ENCODE measurements around the gene PCDHGC3. TPM values are rescaled to one million over a fixed set of nuclear protein-coding genes. Genes with fewer than 3 reads are reported as not detected.

Gene PCDHGC3
- polyA plus RNA-seq, 1 experiment, result 56.3 TPM

- Histone ChIP-seq H3K36me3 (ENCODE audit: control insufficient read depth, insufficient read depth, low read length) (peaks cover 15% of the 10 kb centered on the region), H3K27me3 (ENCODE audit: control insufficient read depth, insufficient read depth, low read length) (no peaks in the 10 kb centered on the region), H3K4me3 (ENCODE audit: low read depth, low read length) (no peak overlapping the region)
- POLR2A ChIA-PET, result no interaction called here
- DNase-seq (ENCODE audit: low read depth), result no peak
- no peak for TF ChIP-seq CTCF (IDR thresholded peaks at IDR 0.05; ENCODE audit: insufficient read depth, low read depth, low read length)
- CTCF ChIA-PET, result interaction anchor here (0.6 to 11.0 kb wide), 9 partner anchors 9 to 91 kb away, joined by 3 to 170 read pairs (median 6); partner anchors contain the start of genes PCDHGA11, PCDHGC3 and PCDHGC4
Measured at GRCh38 chr5:141510850-141511601, 35.3 kb downstream of the PCDHGC3 start.

GRCh38 chr5:141511771-141512325 is 36.1 kb downstream of the PCDHGC3 start:
- no peak overlapping the region for H3K4me3 ChIP-seq (ENCODE audit: low read depth, low read length)
- POLR2A ChIA-PET, result no interaction called here
- CTCF ChIA-PET, result interaction anchor here (0.6 to 11.0 kb wide), 17 partner anchors 10 to 1295 kb away, joined by 3 to 170 read pairs (median 5); partner anchors contain the start of genes PCDHGA11, PCDHGA12, PCDHGC3 and PCDHGC4

GRCh38 chr5:141512390-141512910 is 36.7 kb downstream of the PCDHGC3 start:
- ChIA-PET POLR2A (interaction anchor here (0.6 to 1.0 kb wide), 2 partner anchors 9 to 1403 kb away, joined by 5 to 6 read pairs; no protein-coding TSS in a partner anchor), CTCF (interaction anchor here (0.6 to 11.0 kb wide), 31 partner anchors 9 to 1295 kb away, joined by 3 to 170 read pairs (median 4); partner anchors contain the start of genes PCDHGA10, PCDHGA11, PCDHGA12 and PCDHGB7)
- Histone ChIP-seq H3K36me3 (ENCODE audit: control insufficient read depth, insufficient read depth, low read length) (peaks cover 11% of the 10 kb centered on the region), H3K27me3 (ENCODE audit: control insufficient read depth, insufficient read depth, low read length) (no peaks in the 10 kb centered on the region), H3K4me3 (ENCODE audit: low read depth, low read length) (peak overlapping the region; percentile 39)
- DNase-seq (ENCODE audit: low read depth), result no peak
- peak; percentile 90 for TF ChIP-seq CTCF (IDR thresholded peaks at IDR 0.05; ENCODE audit: insufficient read depth, low read depth, low read length)

More at GRCh38 chr5:141511771-141512325, 36.1 kb downstream of the PCDHGC3 start:
- DNase-seq (ENCODE audit: low read depth), result no peak
- no peaks in the 10 kb centered on the region for H3K27me3 ChIP-seq (ENCODE audit: control insufficient read depth, insufficient read depth, low read length)
- peaks cover 12% of the 10 kb centered on the region for H3K36me3 ChIP-seq (ENCODE audit: control insufficient read depth, insufficient read depth, low read length)
- no peak for TF ChIP-seq CTCF (IDR thresholded peaks at IDR 0.05; ENCODE audit: insufficient read depth, low read depth, low read length)

- ChIA-PET POLR2A (interaction anchor here (0.6 to 1.0 kb wide), 2 partner anchors 9 to 1404 kb away, joined by 5 to 6 read pairs; no protein-coding TSS in a partner anchor), CTCF (interaction anchor here (0.7 to 11.0 kb wide), 27 partner anchors 9 to 116 kb away, joined by 3 to 170 read pairs (median 4); partner anchors contain the start of genes PCDHGA10, PCDHGA11, PCDHGA12 and PCDHGB7)
- TF ChIP-seq CTCF (IDR thresholded peaks at IDR 0.05; ENCODE audit: insufficient read depth, low read depth, low read length), result no peak
- H3K4me3 ChIP-seq (ENCODE audit: low read depth, low read length), result peak overlapping the region; percentile 39
- H3K36me3 ChIP-seq (ENCODE audit: control insufficient read depth, insufficient read depth, low read length), result peaks cover 11% of the 10 kb centered on the region
- no peak for DNase-seq (ENCODE audit: low read depth)
- no peaks in the 10 kb centered on the region for H3K27me3 ChIP-seq (ENCODE audit: control insufficient read depth, insufficient read depth, low read length)
Measured at GRCh38 chr5:141512911-141513626, 37.3 kb downstream of the PCDHGC3 start.

All from BJ (cell line).